ENCODE results near the gene EIPR1. TPM values are rescaled to one million over a fixed set of nuclear protein-coding genes. Genes with fewer than 3 reads are reported as not detected.

The EIPR1 gene
- total and polyA plus RNA-seq, 2 donors (not counting 3 experiments of a cell fraction or from before 2014, with no cell fraction given) = 30.8 to 57.3 TPM

DNA sequence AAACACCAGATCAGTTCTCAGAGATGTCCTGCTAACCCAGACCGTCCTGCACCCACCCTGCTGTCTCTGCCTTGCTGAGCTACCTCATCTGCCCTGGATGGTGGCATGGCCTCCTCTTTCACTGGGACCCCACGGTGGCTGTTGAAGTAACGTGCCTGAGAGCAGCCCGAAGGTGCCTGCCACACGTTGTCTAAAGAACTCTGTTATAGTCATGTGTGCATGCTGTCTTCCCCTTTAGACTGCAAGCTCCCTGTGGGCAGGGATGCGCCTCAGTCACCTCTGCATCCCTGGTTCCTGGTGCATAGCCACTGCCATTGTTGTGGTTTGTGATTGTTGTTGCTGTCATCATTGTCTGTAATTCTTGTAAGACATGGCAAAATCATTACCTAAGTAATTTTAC lies 235.9 kb downstream of the EIPR1 start:
- Histone ChIP-seq H2AFZ (ENCODE audit: low read depth, low read length) (no peak overlapping the region), H3K4me3 (replicated peaks in 1 of 3; ENCODE audit: insufficient read depth in 1 of 3, low read depth in 1 of 3, low read length in 3 of 3) (no peak overlapping the region), H3K9me1 (replicated peaks; ENCODE audit: control insufficient read depth, extremely low read depth, insufficient read depth, low read length) (no peaks in the 10 kb centered on the region), H3K27ac (ENCODE audit: insufficient read depth, low read depth, low read length) (no peak overlapping the region), H3K36me3 (ENCODE audit: control insufficient read depth in 2 of 2, extremely low read depth in 1 of 2, insufficient read depth in 2 of 2, low read length in 2 of 2) (no peaks in the 10 kb centered on the region), H3K9ac (replicated peaks; ENCODE audit: extremely low read depth, insufficient read depth, low read length) (no peak overlapping the region), H3K4me1 (ENCODE audit: control insufficient read depth, extremely low read depth, insufficient read depth, low read length) (no peaks in the 10 kb centered on the region), H3K27me3 (ENCODE audit: control insufficient read depth in 2 of 2, insufficient read depth in 2 of 2, low read length in 2 of 2) (no peaks in the 10 kb centered on the region), H4K20me1 (replicated peaks; ENCODE audit: control insufficient read depth, extremely low read depth, insufficient read depth, low read length) (no peaks in the 10 kb centered on the region), H3K4me2 (ENCODE audit: insufficient read depth, low read length) (no peak overlapping the region), H3K9me3 (replicated peaks; ENCODE audit: control insufficient read depth, insufficient read depth, low read length) (no peaks in the 10 kb centered on the region), H3K79me2 (ENCODE audit: control insufficient read depth, insufficient read depth, low read length) (no peaks in the 10 kb centered on the region)
- no TSS peak for BruUV-seq (replicated peaks)
- intact Hi-C loops (cut with micrococcal nuclease) (no loop called here), dilution Hi-C loops (cut with MboI; ENCODE audit: extremely low pct_ligation_motif_present, low sequenced_read_pairs) (no loop called here)
- no peak for FAIRE-seq
- CTCF ChIA-PET = no interaction called here
- TF ChIP-seq, protein P1, sequence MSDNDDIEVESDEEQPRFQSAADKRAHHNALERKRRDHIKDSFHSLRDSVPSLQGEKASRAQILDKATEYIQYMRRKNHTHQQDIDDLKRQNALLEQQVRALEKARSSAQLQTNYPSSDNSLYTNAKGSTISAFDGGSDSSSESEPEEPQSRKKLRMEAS (IDR thresholded peaks at IDR 0.05; ENCODE audit: insufficient read depth, insufficient read length) = no peak
- TF ChIP-seq POLR2AphosphoS5 (IDR thresholded peaks at IDR 0.05; ENCODE audit: insufficient read depth, low read depth, low read length) (no peak), GATA2 (IDR thresholded peaks at IDR 0.05; ENCODE audit: insufficient read depth, insufficient read length, low read depth, low read length) (no peak), JUN (IDR thresholded peaks at IDR 0.05; ENCODE audit: borderline replicate concordance, insufficient read depth, insufficient read length, low read depth) (no peak), FOS (IDR thresholded peaks at IDR 0.05; ENCODE audit: borderline replicate concordance, insufficient read depth, low read length) (no peak)
- POLR2A ChIA-PET = no interaction called here
- no peak for DNase-seq (ENCODE audit: low read depth, low spot score)

DNA sequence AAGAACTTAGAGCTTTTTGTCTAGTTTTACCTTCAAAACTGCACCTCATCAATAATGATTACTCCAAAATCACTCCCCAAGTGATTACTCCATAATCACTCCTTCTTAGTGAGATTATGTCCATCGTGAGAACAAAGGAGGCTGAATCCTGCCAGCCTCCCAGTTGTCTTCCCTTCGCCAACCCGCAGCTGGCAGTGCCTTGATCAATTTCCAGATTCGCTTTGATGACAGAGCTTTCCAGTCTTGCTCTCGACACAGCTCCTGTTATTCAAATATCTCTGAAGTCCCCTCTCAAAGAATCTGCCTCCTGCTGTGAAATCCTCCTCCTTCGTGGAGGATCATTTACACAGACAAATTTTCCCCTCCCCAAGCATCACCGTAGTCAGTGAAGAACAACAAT lies 237.7 kb downstream of the EIPR1 start:
- Histone ChIP-seq H3K79me2 (ENCODE audit: control insufficient read depth, insufficient read depth, low read length) (no peaks in the 10 kb centered on the region), H3K4me1 (ENCODE audit: control insufficient read depth, extremely low read depth, insufficient read depth, low read length) (no peaks in the 10 kb centered on the region), H3K9me1 (replicated peaks; ENCODE audit: control insufficient read depth, extremely low read depth, insufficient read depth, low read length) (no peaks in the 10 kb centered on the region), H3K36me3 (ENCODE audit: control insufficient read depth in 2 of 2, extremely low read depth in 1 of 2, insufficient read depth in 2 of 2, low read length in 2 of 2) (no peaks in the 10 kb centered on the region), H3K9me3 (replicated peaks; ENCODE audit: control insufficient read depth, insufficient read depth, low read length) (no peaks in the 10 kb centered on the region), H2AFZ (ENCODE audit: low read depth, low read length) (no peak overlapping the region), H4K20me1 (replicated peaks; ENCODE audit: control insufficient read depth, extremely low read depth, insufficient read depth, low read length) (no peaks in the 10 kb centered on the region), H3K9ac (replicated peaks; ENCODE audit: extremely low read depth, insufficient read depth, low read length) (no peak overlapping the region), H3K27ac (ENCODE audit: insufficient read depth, low read depth, low read length) (no peak overlapping the region), H3K27me3 (ENCODE audit: control insufficient read depth in 2 of 2, insufficient read depth in 2 of 2, low read length in 2 of 2) (no peaks in the 10 kb centered on the region), H3K4me2 (ENCODE audit: insufficient read depth, low read length) (no peak overlapping the region), H3K4me3 (replicated peaks in 1 of 3; ENCODE audit: insufficient read depth in 1 of 3, low read depth in 1 of 3, low read length in 3 of 3) (no peak overlapping the region)
- ChIA-PET POLR2A (no interaction called here), CTCF (no interaction called here)
- FAIRE-seq (no peak), DNase-seq (ENCODE audit: low read depth, low spot score) (no peak)
- intact Hi-C loops (cut with micrococcal nuclease) = no loop called here
- no TSS peak for BruUV-seq (replicated peaks)
- dilution Hi-C loops (cut with MboI; ENCODE audit: extremely low pct_ligation_motif_present, low sequenced_read_pairs) = no loop called here
- TF ChIP-seq GATA2 (IDR thresholded peaks at IDR 0.05; ENCODE audit: insufficient read depth, insufficient read length, low read depth, low read length) (no peak), POLR2AphosphoS5 (IDR thresholded peaks at IDR 0.05; ENCODE audit: insufficient read depth, low read depth, low read length) (no peak)

Other genes starting within 250 kb of the EIPR1 start
- 74.5 and 81.5 TPM in 2 replicates for gene TRAPPC12, start 1.9 kb upstream of the EIPR1 start, total RNA-seq
- 47.5 and 49.6 TPM in 2 replicates for gene TRAPPC12, start 1.9 kb upstream of the EIPR1 start, polyA plus RNA-seq
- 42.6 and 49.7 TPM in 2 replicates for gene ADI1, start 141.7 kb upstream of the EIPR1 start, total RNA-seq
- 30.5 and 38.6 TPM in 2 replicates for gene ADI1, start 141.7 kb upstream of the EIPR1 start, polyA plus RNA-seq
- gene RNASEH1, start 180.5 kb upstream of the EIPR1 start, total RNA-seq = 30.8 and 31.4 TPM in 2 replicates
- 8.3 and 12.8 TPM in 2 replicates for gene RNASEH1, start 180.5 kb upstream of the EIPR1 start, polyA plus RNA-seq
- 1,506 and 1,544 TPM in 2 replicates for gene RPS7, start 197.4 kb upstream of the EIPR1 start, total RNA-seq
- gene RPS7, start 197.4 kb upstream of the EIPR1 start, polyA plus RNA-seq = 712 and 1,210 TPM in 2 replicates
- not detected in 2 replicates for gene COLEC11, start 217.3 kb upstream of the EIPR1 start, total RNA-seq
- gene COLEC11, start 217.3 kb upstream of the EIPR1 start, polyA plus RNA-seq = 0.15 and 0.19 TPM in 2 replicates